Liver (tissue), 3 donors: ENCODE data around the gene HHIPL1.

ENCODE experiments used
- CTCF ChIP-seq: fragments of 150-350 bp; IDR thresholded peaks from 2 replicates; pipeline ENCODE4 v1.5.1; 2017; ENCODE audit warnings: improper control_type of control experiment, low read depth, low read length; ENCODE audit not compliant: missing input control
- EGR1 ChIP-seq, 2 donors: IDR thresholded peaks; 2 replicates each; pipeline ENCODE4 v1.6.1; 2016 to 2018; ENCODE audit warnings: antibody characterized with exemption in 2 of 2, low read depth in 2 of 2
- MAX ChIP-seq: IDR thresholded peaks from 2 replicates; pipeline ENCODE4 v1.6.1; 2016; ENCODE audit warnings: antibody characterized with exemption
- RXRA ChIP-seq, 2 donors: IDR thresholded peaks; 2 replicates each; pipeline ENCODE4 v1.6.1; 2017 to 2018; ENCODE audit warnings: antibody characterized with exemption in 2 of 2, mild to moderate bottlenecking in 1 of 2
- ZBTB33 ChIP-seq: IDR thresholded peaks from 2 replicates; pipeline ENCODE4 v1.6.1; 2016; ENCODE audit warnings: antibody characterized with exemption
- TF ChIP-seq, protein P1 (sequence below): IDR thresholded peaks from 2 replicates; pipeline ENCODE4 v1.6.1; 2016; ENCODE audit warnings: antibody characterized with exemption, mild to moderate bottlenecking
- donor health status: healthy.
- donor health status: healthy.

GRCh38 chr14:99645545-99646505, 896 bp downstream of the HHIPL1 start:
- TF ChIP-seq CTCF (no peak), ZBTB33 (no peak), MAX (no peak), RXRA (IDR thresholded peaks at IDR 0.05) (no peak), EGR1 (IDR thresholded peaks at IDR 0.05; ENCODE audit: low read depth in 2 of 2) (no peak)
- TF ChIP-seq, protein P1, sequence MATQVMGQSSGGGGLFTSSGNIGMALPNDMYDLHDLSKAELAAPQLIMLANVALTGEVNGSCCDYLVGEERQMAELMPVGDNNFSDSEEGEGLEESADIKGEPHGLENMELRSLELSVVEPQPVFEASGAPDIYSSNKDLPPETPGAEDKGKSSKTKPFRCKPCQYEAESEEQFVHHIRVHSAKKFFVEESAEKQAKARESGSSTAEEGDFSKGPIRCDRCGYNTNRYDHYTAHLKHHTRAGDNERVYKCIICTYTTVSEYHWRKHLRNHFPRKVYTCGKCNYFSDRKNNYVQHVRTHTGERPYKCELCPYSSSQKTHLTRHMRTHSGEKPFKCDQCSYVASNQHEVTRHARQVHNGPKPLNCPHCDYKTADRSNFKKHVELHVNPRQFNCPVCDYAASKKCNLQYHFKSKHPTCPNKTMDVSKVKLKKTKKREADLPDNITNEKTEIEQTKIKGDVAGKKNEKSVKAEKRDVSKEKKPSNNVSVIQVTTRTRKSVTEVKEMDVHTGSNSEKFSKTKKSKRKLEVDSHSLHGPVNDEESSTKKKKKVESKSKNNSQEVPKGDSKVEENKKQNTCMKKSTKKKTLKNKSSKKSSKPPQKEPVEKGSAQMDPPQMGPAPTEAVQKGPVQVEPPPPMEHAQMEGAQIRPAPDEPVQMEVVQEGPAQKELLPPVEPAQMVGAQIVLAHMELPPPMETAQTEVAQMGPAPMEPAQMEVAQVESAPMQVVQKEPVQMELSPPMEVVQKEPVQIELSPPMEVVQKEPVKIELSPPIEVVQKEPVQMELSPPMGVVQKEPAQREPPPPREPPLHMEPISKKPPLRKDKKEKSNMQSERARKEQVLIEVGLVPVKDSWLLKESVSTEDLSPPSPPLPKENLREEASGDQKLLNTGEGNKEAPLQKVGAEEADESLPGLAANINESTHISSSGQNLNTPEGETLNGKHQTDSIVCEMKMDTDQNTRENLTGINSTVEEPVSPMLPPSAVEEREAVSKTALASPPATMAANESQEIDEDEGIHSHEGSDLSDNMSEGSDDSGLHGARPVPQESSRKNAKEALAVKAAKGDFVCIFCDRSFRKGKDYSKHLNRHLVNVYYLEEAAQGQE, result no peak
